B cell (primary cell): ENCODE measurements around the gene F2R. TPM values are rescaled to one million over a fixed set of nuclear protein-coding genes. Genes with fewer than 3 reads are reported as not detected.
A peak's percentile ranks its signal among the peaks of the same experiment; 100 is the strongest.

Source experiments
- ATAC-seq: fragments of 200-7000 bp; cut with Tn5 transposase; one replicate; pipeline ENCODE4 v1.10.0; 2021; ENCODE audit warnings: low read depth, mild to moderate bottlenecking, moderate number of reproducible peaks, moderate library complexity
- CTCF ChIA-PET: fragments of 350-600 bp; sonication (Branson Sonifier 250); formaldehyde crosslinking; loops from one replicate; lab custom pipeline; 2021; ENCODE audit warnings: antibody characterized with exemption, inconsistent platforms; lab: Charles Lee
- POLR2A ChIA-PET: fragments of 350-600 bp; sonication (Branson Sonifier 250); formaldehyde crosslinking; loops from one replicate; lab custom pipeline; 2021; ENCODE audit warnings: antibody characterized with exemption; lab: Charles Lee
- DNase-seq: peaks from one replicate; pipeline ENCODE4 v3.0.0; 2013
- H2AFZ ChIP-seq: 2 replicates; pipeline ENCODE4 v1.6.1; 2012; ENCODE audit warnings: mild to moderate bottlenecking, low read depth, low read length; ENCODE audit not compliant: insufficient read depth, poor library complexity, severe bottlenecking
- H3K27ac ChIP-seq, 2 donors: 1 replicate in 1 of 2; 2 replicates in 1 of 2; pipeline ENCODE4 v1.5.1; 2012 to 2013; ENCODE audit warnings: low read length in 2 of 2, mild to moderate bottlenecking in 2 of 2, moderate library complexity in 1 of 2
- H3K27me3 ChIP-seq, 4 experiments: fragments of 200-600 bp in 1 of 4; sonication (generic) in 1 of 4; replicated peaks in 1 of 4; 1 replicate in 2 of 4; 2 replicates in 2 of 4; pipeline versions ENCODE4 v1.6.1 to v1.7.0; 2013 to 2016; ENCODE audit warnings: low read length in 3 of 4, mild to moderate bottlenecking in 2 of 4, mixed read lengths in 1 of 4, moderate library complexity in 1 of 4; ENCODE audit not compliant: insufficient read depth in 4 of 4, control insufficient read depth in 3 of 4; ENCODE audit errors: control extremely low read depth in 1 of 4
- H3K36me3 ChIP-seq, 2 experiments: replicated peaks in 1 of 2; 1 replicate in 1 of 2; 2 replicates in 1 of 2; pipeline versions ENCODE4 v1.6.1 to v1.7.1; 2013; ENCODE audit warnings: low read length in 1 of 2; ENCODE audit not compliant: insufficient read depth in 2 of 2, control insufficient read depth in 1 of 2; ENCODE audit errors: control extremely low read depth in 1 of 2, extremely low read depth in 1 of 2
- H3K4me1 ChIP-seq, 2 donors: fragments of 200-600 bp in 1 of 2; sonication (generic) in 1 of 2; 1 replicate in 1 of 2; 2 replicates in 1 of 2; pipeline versions ENCODE4 v1.5.1 to v1.6.1; 2013 to 2017; ENCODE audit warnings: low read length in 2 of 2; ENCODE audit not compliant: control insufficient read depth in 2 of 2, insufficient read depth in 2 of 2
- H3K4me2 ChIP-seq: replicated peaks from 2 replicates; pipeline ENCODE3; 2012; ENCODE audit warnings: mild to moderate bottlenecking, low read depth, low read length; ENCODE audit not compliant: poor library complexity, severe bottlenecking
- H3K4me3 ChIP-seq, 5 experiments: fragments of 200-600 bp in 1 of 5; sonication (generic) in 1 of 5; 1 replicate in 3 of 5; 2 replicates in 2 of 5; pipeline versions ENCODE4 v1.5.1 to v1.7.0; 2011 to 2016; ENCODE audit warnings: low read length in 4 of 5, mild to moderate bottlenecking in 4 of 5, low read depth in 2 of 5, control low read depth in 1 of 5, moderate library complexity in 1 of 5; ENCODE audit not compliant: insufficient read depth in 1 of 5; ENCODE audit errors: control extremely low read depth in 1 of 5, extremely low read depth in 1 of 5
- H3K79me2 ChIP-seq: fragments of 200-600 bp; sonication (generic); one replicate; pipeline ENCODE4 v1.6.0; 2016; ENCODE audit warnings: low read length; ENCODE audit not compliant: control insufficient read depth, insufficient read depth
- H3K9ac ChIP-seq: fragments of 200-600 bp; sonication (generic); 2 replicates; pipeline ENCODE4 v1.6.1; 2017; ENCODE audit warnings: mild to moderate bottlenecking, low read length, moderate library complexity
- H3K9me3 ChIP-seq, 3 donors: one replicate each; pipeline versions ENCODE4 v1.6.1 to v1.7.1; 2013; ENCODE audit warnings: low read length in 2 of 3; ENCODE audit not compliant: control insufficient read depth in 2 of 3, insufficient read depth in 1 of 3; ENCODE audit errors: control extremely low read depth in 1 of 3
- H4K20me1 ChIP-seq: 2 replicates; pipeline ENCODE4 v1.6.0; 2012; ENCODE audit warnings: mild to moderate bottlenecking, low read length; ENCODE audit not compliant: insufficient read depth, control insufficient read depth, poor library complexity, severe bottlenecking
- H3K27ac Mint-ChIP-seq: one replicate; pipeline ENCODE4 v1.8.0; 2021; ENCODE audit warnings: mixed read lengths
- H3K27me3 Mint-ChIP-seq: one replicate; pipeline ENCODE4 v1.8.0; 2021; ENCODE audit warnings: mixed read lengths
- H3K4me1 Mint-ChIP-seq: one replicate; pipeline ENCODE4 v1.8.0; 2021; ENCODE audit warnings: mixed read lengths
- H3K4me3 Mint-ChIP-seq: one replicate; pipeline ENCODE4 v1.8.0; 2021; ENCODE audit warnings: mixed read lengths
- H3K9me3 Mint-ChIP-seq: one replicate; pipeline ENCODE4 v1.8.0; 2022; ENCODE audit warnings: mixed read lengths; ENCODE audit not compliant: insufficient read depth
- CTCF ChIP-seq: fragments of 200-600 bp; IDR thresholded peaks from one replicate; pipeline ENCODE4 v1.8.0; 2022; ENCODE audit warnings: antibody characterized with exemption, mild to moderate bottlenecking
- EZH2 ChIP-seq: IDR thresholded peaks from 2 replicates; pipeline ENCODE4 v1.6.1; 2012; ENCODE audit warnings: borderline replicate concordance, low read depth, mild to moderate bottlenecking, moderate library complexity, low read length; ENCODE audit not compliant: insufficient read depth, poor library complexity, severe bottlenecking
- WGBS: methylation state at CpG from one replicate; pipeline ENCODE4 v1.1.5; 2013; ENCODE audit warnings: missing lambda C conversion rate; ENCODE audit not compliant: insufficient coverage; 5-methylcytosine and 5-hydroxymethylcytosine counted together
- intact Hi-C: fragments of 100-400 bp; cut with micrococcal nuclease; formaldehyde crosslinking; loops from one replicate; pipeline ENCODE4 v1.10.0; 2022
- polyA plus RNA-seq: library from polyadenylated mRNA; depleted of rRNA; stranded (reverse); fragments of >200 nt; gene quantifications from 2 replicates; pipeline ENCODE4 v1.2.3, GENCODE V29; 2012
- total RNA-seq, 2 donors: library from RNA; stranded (reverse); fragments of 120-200 nt in 1 of 2; gene quantifications; 1 replicate in 1 of 2; 2 replicates in 1 of 2; pipeline versions ENCODE4 v1.2.3 to v1.2.4, GENCODE V29; 2013 to 2022

The F2R gene
- total and polyA plus RNA-seq, 2 donors (not counting 1 experiment from before 2014, with no cell fraction given): 0.25 to 1.4 TPM

DNA sequence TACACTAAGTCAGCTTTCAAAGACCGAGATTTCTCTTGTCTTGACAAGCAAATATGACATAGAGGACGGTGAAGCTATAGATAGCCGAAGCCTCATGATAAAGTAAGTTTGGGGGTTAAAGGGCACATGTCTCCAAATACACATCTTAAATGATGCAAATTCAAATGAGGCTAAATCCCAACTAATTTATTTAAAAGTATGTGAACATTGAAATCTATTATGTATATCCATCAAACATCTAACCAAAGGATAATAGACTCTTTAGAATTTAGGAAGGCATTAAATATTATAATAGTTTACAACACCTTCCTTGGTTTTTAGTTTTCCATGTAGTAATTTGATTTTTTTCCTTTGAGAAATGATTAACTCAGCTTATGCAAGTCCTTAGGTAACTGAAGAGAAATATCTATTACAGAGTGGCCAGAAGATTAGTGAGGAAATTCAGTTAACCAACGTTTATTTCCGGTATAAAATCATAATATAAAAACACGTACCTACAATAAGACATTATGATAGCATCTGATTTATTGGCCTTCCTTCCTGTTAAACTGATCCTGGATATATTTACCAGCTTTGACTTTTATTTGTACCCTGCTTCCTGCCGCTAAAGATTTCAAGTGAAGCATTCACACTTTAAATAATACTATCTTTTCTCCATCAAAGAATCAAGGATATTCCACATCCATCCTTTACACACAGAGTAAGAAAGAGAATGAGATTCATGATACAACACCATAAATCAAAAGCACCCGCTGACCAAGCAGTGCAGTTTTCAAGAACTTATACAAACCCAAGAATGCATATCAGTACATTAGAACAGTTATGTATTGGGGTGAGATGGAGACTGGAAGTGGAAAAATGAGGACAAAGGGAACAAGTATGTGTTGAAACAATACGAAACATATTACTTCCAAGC, 31.9 kb upstream of the F2R start:
- H3K4me3 ChIP-seq: no peak overlapping the region
- H4K20me1 ChIP-seq: no peaks in the 10 kb centered on the region
- ATAC-seq (no peak), DNase-seq (no peak)
- no peak for TF ChIP-seq CTCF
- no peak for TF ChIP-seq EZH2
- Mint-ChIP-seq H3K4me1 (peaks cover 12% of the 10 kb centered on the region), H3K4me3 (no peak overlapping the region), H3K27me3 (peaks cover 2% of the 10 kb centered on the region), H3K27ac (no peak overlapping the region), H3K9me3 (no peaks in the 10 kb centered on the region)
- H3K79me2 ChIP-seq: no peaks in the 10 kb centered on the region
- H3K9ac ChIP-seq: no peak overlapping the region
- peaks cover 3 to 8% of the 10 kb centered on the region in 2 donors for H3K4me1 ChIP-seq
- CTCF ChIA-PET: no interaction called here
- H3K27me3 ChIP-seq: no peaks in the 10 kb centered on the region
- WGBS: 100% methylated on average over 1 of the region's 9 CpGs
- H3K4me2 ChIP-seq: no peak overlapping the region
- H3K9me3 ChIP-seq: no peaks in the 10 kb centered on the region
- POLR2A ChIA-PET: no interaction called here
- peak overlapping the region; percentile 3 for H2AFZ ChIP-seq
- H3K36me3 ChIP-seq: peaks cover 0 to 12% of the 10 kb centered on the region in 2 experiments
- intact Hi-C loops: no loop called here
- H3K27ac ChIP-seq: peak overlapping the region in 1 of 2 donors; percentile 8
